Endothelial cell of umbilical vein (primary cell): ENCODE results near the gene MAML2. TPM values are rescaled to one million over a fixed set of nuclear protein-coding genes. Genes with fewer than 3 reads are reported as not detected.

Experiments
- BruUV-seq: library from RNA; stranded (reverse); fragments of 400-500 nt; replicated peaks from 2 replicates; lab custom pipeline; 2021; lab: Mats Ljungman, UMichigan
- CTCF ChIA-PET: fragments of 300-600, 350-600 bp; sonication (Branson Sonifier 250); formaldehyde crosslinking; loops from one replicate; lab custom pipeline; 2021; ENCODE audit warnings: antibody characterized with exemption, inconsistent platforms; lab: Charles Lee
- POLR2A ChIA-PET: fragments of 300-600, 350-600 bp; sonication (Branson Sonifier 250); formaldehyde crosslinking; loops from one replicate; lab custom pipeline; 2021; ENCODE audit warnings: antibody characterized with exemption, inconsistent platforms; lab: Charles Lee
- DNase-seq: peaks from one replicate; pipeline ENCODE4 v3.0.0-alpha.2; 2011; ENCODE audit warnings: low read depth, low spot score
- FAIRE-seq: peaks from 2 replicates; lab custom pipeline; 2011; peaks lifted over from hg19 to GRCh38; lab: Jason Lieb, UNC
- H2AFZ ChIP-seq: 2 replicates; pipeline ENCODE4 v1.6.0; 2012; ENCODE audit warnings: low read depth, low read length, control low read depth, inconsistent platforms
- H3K27ac ChIP-seq: 2 replicates; pipeline ENCODE4 v1.5.1; 2011; ENCODE audit warnings: low read depth, mild to moderate bottlenecking, control low read depth, low read length, moderate library complexity; ENCODE audit not compliant: insufficient read depth
- H3K27me3 ChIP-seq, 2 experiments: 2 replicates each; pipeline versions ENCODE4 v1.6.0 to v1.6.1; 2011; ENCODE audit warnings: low read length in 2 of 2, mixed read lengths in 1 of 2; ENCODE audit not compliant: control insufficient read depth in 2 of 2, insufficient read depth in 2 of 2
- H3K36me3 ChIP-seq, 2 experiments: 2 replicates in 1 of 2; 3 replicates in 1 of 2; pipeline ENCODE4 v1.5.1; 2011; ENCODE audit warnings: low read length in 2 of 2, mild to moderate bottlenecking in 1 of 2, moderate library complexity in 1 of 2; ENCODE audit not compliant: control insufficient read depth in 2 of 2, insufficient read depth in 2 of 2; ENCODE audit errors: extremely low read depth in 1 of 2
- H3K4me1 ChIP-seq: 3 replicates; pipeline ENCODE4 v1.5.1; 2011; ENCODE audit warnings: mild to moderate bottlenecking, low read length; ENCODE audit not compliant: control insufficient read depth, insufficient read depth; ENCODE audit errors: extremely low read depth
- H3K4me2 ChIP-seq: 2 replicates; pipeline ENCODE4 v1.6.1; 2011; ENCODE audit warnings: low read length, control low read depth, mixed read lengths; ENCODE audit not compliant: insufficient read depth
- H3K4me3 ChIP-seq, 3 experiments: fragments of 200-600 bp in 1 of 3; sonication (generic), shearing (Covaris generic) in 1 of 3; replicated peaks in 1 of 3; 2 replicates each; pipeline ENCODE4 v1.5.1; 2011 to 2016; ENCODE audit warnings: control low read depth in 3 of 3, low read length in 3 of 3, mild to moderate bottlenecking in 2 of 3, inconsistent platforms in 1 of 3, low read depth in 1 of 3, moderate library complexity in 1 of 3; ENCODE audit not compliant: insufficient read depth in 1 of 3
- H3K79me2 ChIP-seq: 2 replicates; pipeline ENCODE4 v1.6.0; 2012; ENCODE audit warnings: low read length, inconsistent platforms; ENCODE audit not compliant: control insufficient read depth, insufficient read depth
- H3K9ac ChIP-seq: replicated peaks from 2 replicates; pipeline ENCODE3; 2011; ENCODE audit warnings: low read length, control low read depth; ENCODE audit not compliant: insufficient read depth; ENCODE audit errors: extremely low read depth
- H3K9me1 ChIP-seq: replicated peaks from 3 replicates; pipeline ENCODE4 v1.6.0; 2011; ENCODE audit warnings: mild to moderate bottlenecking, low read length; ENCODE audit not compliant: control insufficient read depth, insufficient read depth; ENCODE audit errors: extremely low read depth
- H3K9me3 ChIP-seq: replicated peaks from 2 replicates; pipeline ENCODE4 v1.5.1; 2012; ENCODE audit warnings: low read length, inconsistent platforms; ENCODE audit not compliant: control insufficient read depth, insufficient read depth
- H4K20me1 ChIP-seq: replicated peaks from 2 replicates; pipeline ENCODE3; 2011; ENCODE audit warnings: mild to moderate bottlenecking, low read length; ENCODE audit not compliant: control insufficient read depth, insufficient read depth; ENCODE audit errors: extremely low read depth
- EZH2 ChIP-seq: IDR thresholded peaks from 2 replicates; pipeline ENCODE4 v1.6.1; 2012; ENCODE audit warnings: borderline replicate concordance, low read depth, mild to moderate bottlenecking, moderate library complexity, low read length, inconsistent platforms; ENCODE audit not compliant: severe bottlenecking
- JUN ChIP-seq: IDR thresholded peaks from 2 replicates; pipeline ENCODE4 v1.6.1; 2011; ENCODE audit warnings: borderline replicate concordance, low read depth; ENCODE audit not compliant: insufficient read length, insufficient read depth
- POLR2A ChIP-seq: IDR thresholded peaks from 2 replicates; pipeline ENCODE4 v1.6.1; 2012; ENCODE audit warnings: low read depth, mild to moderate bottlenecking, control low read depth, low read length
- POLR2AphosphoS5 ChIP-seq: IDR thresholded peaks from 2 replicates; pipeline ENCODE4 v1.6.1; 2012; ENCODE audit warnings: low read depth, mild to moderate bottlenecking, control low read depth, low read length, moderate library complexity; ENCODE audit not compliant: insufficient read depth
- dilution Hi-C: fragments of 300-500 bp; cut with MboI; formaldehyde crosslinking; loops from one replicate; pipeline ENCODE4 v1.15.0; 2019; ENCODE audit warnings: low sequenced_read_pairs; ENCODE audit not compliant: extremely low pct_ligation_motif_present
- intact Hi-C: fragments of 100-400 bp; cut with micrococcal nuclease; formaldehyde crosslinking; loops from one replicate; pipeline ENCODE4 v1.10.0; 2022
- polyA plus RNA-seq, 4 experiments: library from polyadenylated mRNA; depleted of rRNA in 3 of 4; stranded (reverse) in 3 of 4; unstranded in 1 of 4; fragments of >200 nt; gene quantifications; 2 replicates each; pipeline versions ENCODE4 v1.2.1 to v1.2.3, GENCODE V29; 2011 to 2012; ENCODE audit warnings: missing spikeins in 1 of 4
- total RNA-seq: library from RNA; stranded (reverse); gene quantifications from 2 replicates; pipeline ENCODE4 v1.2.3, GENCODE V29; 2021
- TF ChIP-seq, protein P1 (sequence below): IDR thresholded peaks from 2 replicates; pipeline ENCODE4 v1.6.1; 2011; ENCODE audit not compliant: insufficient read depth, insufficient read length
- TF ChIP-seq, protein P2 (sequence below), 2 donors: IDR thresholded peaks; 1 replicate in 1 of 2; 2 replicates in 1 of 2; pipeline ENCODE4 v1.5.1; 2011; ENCODE audit warnings: low read length in 2 of 2, mild to moderate bottlenecking in 2 of 2, moderate library complexity in 2 of 2, control low read depth in 1 of 2, inconsistent platforms in 1 of 2, low read depth in 1 of 2; ENCODE audit not compliant: insufficient read depth in 1 of 2; ENCODE audit errors: extremely low read depth in 1 of 2

The MAML2 gene
- total and polyA plus RNA-seq, 2 donors (not counting 3 experiments of a cell fraction or from before 2014, with no cell fraction given) = 12.4 to 16.8 TPM

DNA sequence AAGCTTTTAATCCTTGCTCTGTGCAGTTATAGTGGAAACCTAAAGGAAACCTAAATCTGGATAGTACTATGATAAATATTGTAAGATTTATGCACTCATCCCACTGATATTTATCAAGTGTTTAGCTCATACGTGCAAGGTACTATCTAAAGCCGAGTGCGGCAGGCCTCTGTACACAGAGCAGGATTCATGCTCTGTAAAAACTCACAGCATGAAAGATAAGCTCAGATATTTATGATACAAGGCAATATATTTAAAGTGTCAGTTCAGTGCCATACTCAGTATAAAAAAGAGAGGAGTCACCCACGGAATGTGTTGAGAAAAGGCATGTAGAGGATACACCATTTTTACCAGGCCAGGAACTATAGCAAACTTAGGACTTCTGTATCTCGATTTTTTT lies 66.2 kb downstream of the MAML2 start:
- no peak overlapping the region for H3K27ac ChIP-seq
- FAIRE-seq (no peak), DNase-seq (no peak)
- no peaks in the 10 kb centered on the region for H3K79me2 ChIP-seq
- no peak overlapping the region for H2AFZ ChIP-seq
- no peak overlapping the region for H3K4me2 ChIP-seq
- no peak overlapping the region for H3K4me3 ChIP-seq
- no peaks in the 10 kb centered on the region for H3K9me3 ChIP-seq
- no peaks in the 10 kb centered on the region for H3K9me1 ChIP-seq
- TF ChIP-seq EZH2 = no peak
- no peak for TF ChIP-seq JUN
- TF ChIP-seq POLR2A = no peak
- TF ChIP-seq, protein P1, sequence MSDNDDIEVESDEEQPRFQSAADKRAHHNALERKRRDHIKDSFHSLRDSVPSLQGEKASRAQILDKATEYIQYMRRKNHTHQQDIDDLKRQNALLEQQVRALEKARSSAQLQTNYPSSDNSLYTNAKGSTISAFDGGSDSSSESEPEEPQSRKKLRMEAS = no peak
- TF ChIP-seq POLR2AphosphoS5 = no peak
- TF ChIP-seq, protein P2, sequence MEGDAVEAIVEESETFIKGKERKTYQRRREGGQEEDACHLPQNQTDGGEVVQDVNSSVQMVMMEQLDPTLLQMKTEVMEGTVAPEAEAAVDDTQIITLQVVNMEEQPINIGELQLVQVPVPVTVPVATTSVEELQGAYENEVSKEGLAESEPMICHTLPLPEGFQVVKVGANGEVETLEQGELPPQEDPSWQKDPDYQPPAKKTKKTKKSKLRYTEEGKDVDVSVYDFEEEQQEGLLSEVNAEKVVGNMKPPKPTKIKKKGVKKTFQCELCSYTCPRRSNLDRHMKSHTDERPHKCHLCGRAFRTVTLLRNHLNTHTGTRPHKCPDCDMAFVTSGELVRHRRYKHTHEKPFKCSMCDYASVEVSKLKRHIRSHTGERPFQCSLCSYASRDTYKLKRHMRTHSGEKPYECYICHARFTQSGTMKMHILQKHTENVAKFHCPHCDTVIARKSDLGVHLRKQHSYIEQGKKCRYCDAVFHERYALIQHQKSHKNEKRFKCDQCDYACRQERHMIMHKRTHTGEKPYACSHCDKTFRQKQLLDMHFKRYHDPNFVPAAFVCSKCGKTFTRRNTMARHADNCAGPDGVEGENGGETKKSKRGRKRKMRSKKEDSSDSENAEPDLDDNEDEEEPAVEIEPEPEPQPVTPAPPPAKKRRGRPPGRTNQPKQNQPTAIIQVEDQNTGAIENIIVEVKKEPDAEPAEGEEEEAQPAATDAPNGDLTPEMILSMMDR (IDR thresholded peaks at IDR 0.05; ENCODE audit: extremely low read depth in 1 of 2, insufficient read depth in 1 of 2, low read depth in 1 of 2, low read length in 2 of 2) = no peak
- no peaks in the 10 kb centered on the region for H3K36me3 ChIP-seq
- no peak overlapping the region for H3K9ac ChIP-seq
- ChIA-PET POLR2A (interaction anchor here (0.6 kb wide), 1 partner anchor 11 kb away, joined by 3 read pairs; no protein-coding TSS in a partner anchor), CTCF (interaction anchor here (0.6 to 1.8 kb wide), 5 partner anchors 13 to 108 kb away, joined by 3 to 8 read pairs (median 4); partner anchors contain the start of gene MAML2)
- no TSS peak for BruUV-seq
- no peaks in the 10 kb centered on the region for H4K20me1 ChIP-seq
- dilution Hi-C loops = no loop called here
- H3K4me1 ChIP-seq = peaks cover 3% of the 10 kb centered on the region
- no peaks in the 10 kb centered on the region for H3K27me3 ChIP-seq
- intact Hi-C loops = no loop called here
